Naive B cell (primary cell): ENCODE data around the gene GGTLC3. TPM values are rescaled to one million over a fixed set of nuclear protein-coding genes. Genes with fewer than 3 reads are reported as not detected.
"Not testable (repeated sequence)": the region's sequence is repeated elsewhere in the genome, so short reads cannot be mapped to it uniquely, and the experiment has no call there.

ENCODE experiments used
- ATAC-seq, 2 donors: fragments of 150-1000 bp; cut with Tn5 transposase; 2 replicates each; pipeline ENCODE4 v1.10.0; 2021; ENCODE audit warnings: low read depth in 2 of 2, mild to moderate bottlenecking in 2 of 2, moderate library complexity in 2 of 2
- DNase-seq: peaks from one replicate; pipeline ENCODE4 v3.0.0; 2022
- H3K27ac Mint-ChIP-seq, 6 donors: one replicate each; pipeline ENCODE4 v1.8.0; 2020 to 2022; ENCODE audit warnings: mild to moderate bottlenecking in 6 of 6, mixed read lengths in 6 of 6, moderate library complexity in 5 of 6, inconsistent platforms in 2 of 6
- H3K27me3 Mint-ChIP-seq, 3 donors: one replicate each; pipeline ENCODE4 v1.8.0; 2021 to 2022; ENCODE audit warnings: mixed read lengths in 3 of 3, mild to moderate bottlenecking in 1 of 3
- H3K36me3 Mint-ChIP-seq, 2 donors: one replicate each; pipeline ENCODE4 v1.8.0; 2020 to 2022; ENCODE audit warnings: mixed read lengths in 2 of 2, inconsistent platforms in 1 of 2, mild to moderate bottlenecking in 1 of 2
- H3K4me1 Mint-ChIP-seq, 3 donors: one replicate each; pipeline ENCODE4 v1.8.0; 2020 to 2022; ENCODE audit warnings: mixed read lengths in 3 of 3, inconsistent platforms in 1 of 3, mild to moderate bottlenecking in 1 of 3, moderate library complexity in 1 of 3
- H3K4me3 Mint-ChIP-seq, 8 donors: one replicate each; pipeline ENCODE4 v1.8.0; 2020 to 2022; ENCODE audit warnings: mild to moderate bottlenecking in 8 of 8, mixed read lengths in 8 of 8, moderate library complexity in 8 of 8, inconsistent platforms in 2 of 8
- H3K9me3 Mint-ChIP-seq, 7 donors: one replicate each; pipeline ENCODE4 v1.8.0; 2020 to 2022; ENCODE audit warnings: mixed read lengths in 7 of 7, mild to moderate bottlenecking in 5 of 7, inconsistent platforms in 2 of 7, moderate library complexity in 1 of 7
- polyA plus RNA-seq, 6 donors: library from polyadenylated mRNA; unstranded; fragments of 300-500 nt; fragmentation: Illumina TruSeq; gene quantifications; one replicate each; pipeline ENCODE4 v1.2.3, GENCODE V29; 2021; ENCODE audit warnings: low read depth in 6 of 6

Gene GGTLC3
- polyA plus RNA-seq, result not detected

- H3K4me3 Mint-ChIP-seq, H3K4me1 Mint-ChIP-seq, H3K27me3 Mint-ChIP-seq, H3K36me3 Mint-ChIP-seq, H3K27ac Mint-ChIP-seq, H3K9me3 Mint-ChIP-seq, DNase-seq, ATAC-seq: not testable (repeated sequence)
These were observed at the start of gene GGTLC3 for GRCh38 chr22:18518061-18518460. Gene GGTLC3, minus strand, starts transcription at chr22:18518161. Its CDS starts 264 bp downstream, at chr22:18517897.

- not testable (repeated sequence) for H3K27me3 Mint-ChIP-seq, H3K4me3 Mint-ChIP-seq, H3K27ac Mint-ChIP-seq, ATAC-seq, H3K9me3 Mint-ChIP-seq, H3K36me3 Mint-ChIP-seq, DNase-seq, H3K4me1 Mint-ChIP-seq
These were observed 42.4 kb upstream of the GGTLC3 start for GRCh38 chr22:18560099-18560974.

DNA sequence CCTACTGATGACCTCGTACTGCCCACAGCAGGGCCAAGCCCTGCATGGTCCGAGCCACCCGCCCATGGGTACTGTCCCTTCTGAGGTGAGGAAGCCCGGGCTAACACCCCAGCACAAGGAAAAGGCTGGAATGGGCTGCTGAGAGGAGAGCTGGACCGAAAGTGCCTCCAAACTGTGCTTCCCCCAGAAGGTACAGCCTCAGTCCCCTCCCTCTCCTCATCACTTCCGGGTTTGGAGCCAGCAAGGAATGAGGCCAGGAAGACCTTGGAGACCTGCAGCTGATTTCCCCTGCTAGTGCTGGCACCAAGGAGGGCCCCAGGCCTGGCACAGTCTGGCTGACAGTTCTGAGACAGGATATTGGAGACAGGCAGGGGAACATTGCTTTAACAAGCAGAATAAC lies 41.0 kb upstream of the GGTLC3 start:
- not testable (repeated sequence) for ATAC-seq, H3K27ac Mint-ChIP-seq, H3K9me3 Mint-ChIP-seq

DNA sequence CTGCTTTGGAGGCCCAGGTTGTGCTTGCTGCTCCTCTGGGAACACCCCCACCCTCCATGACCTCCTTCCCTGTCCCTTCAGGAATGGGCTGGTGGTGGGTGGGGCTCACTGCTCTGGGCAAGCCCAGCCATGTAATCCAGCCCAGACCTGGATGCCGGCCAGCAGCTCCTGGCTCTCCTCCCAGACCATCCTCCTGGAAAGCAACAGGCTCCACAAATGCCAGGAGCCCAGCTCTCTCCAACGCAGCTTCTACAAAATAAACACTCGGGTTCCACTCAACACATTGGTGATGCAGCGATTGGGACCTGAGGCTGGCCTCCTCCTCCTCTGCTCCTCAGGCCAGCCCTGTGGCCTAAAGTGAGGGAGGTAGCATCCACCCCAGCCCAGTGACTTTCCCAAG lies 40.6 kb upstream of the GGTLC3 start:
- not testable (repeated sequence) for DNase-seq, H3K27me3 Mint-ChIP-seq, H3K4me1 Mint-ChIP-seq, H3K36me3 Mint-ChIP-seq, ATAC-seq, H3K27ac Mint-ChIP-seq, H3K4me3 Mint-ChIP-seq, H3K9me3 Mint-ChIP-seq

More for the DNA sequence above, 41.0 kb upstream of the GGTLC3 start:
- not testable (repeated sequence) for H3K36me3 Mint-ChIP-seq, H3K4me3 Mint-ChIP-seq, H3K27me3 Mint-ChIP-seq, DNase-seq, H3K4me1 Mint-ChIP-seq

DNA sequence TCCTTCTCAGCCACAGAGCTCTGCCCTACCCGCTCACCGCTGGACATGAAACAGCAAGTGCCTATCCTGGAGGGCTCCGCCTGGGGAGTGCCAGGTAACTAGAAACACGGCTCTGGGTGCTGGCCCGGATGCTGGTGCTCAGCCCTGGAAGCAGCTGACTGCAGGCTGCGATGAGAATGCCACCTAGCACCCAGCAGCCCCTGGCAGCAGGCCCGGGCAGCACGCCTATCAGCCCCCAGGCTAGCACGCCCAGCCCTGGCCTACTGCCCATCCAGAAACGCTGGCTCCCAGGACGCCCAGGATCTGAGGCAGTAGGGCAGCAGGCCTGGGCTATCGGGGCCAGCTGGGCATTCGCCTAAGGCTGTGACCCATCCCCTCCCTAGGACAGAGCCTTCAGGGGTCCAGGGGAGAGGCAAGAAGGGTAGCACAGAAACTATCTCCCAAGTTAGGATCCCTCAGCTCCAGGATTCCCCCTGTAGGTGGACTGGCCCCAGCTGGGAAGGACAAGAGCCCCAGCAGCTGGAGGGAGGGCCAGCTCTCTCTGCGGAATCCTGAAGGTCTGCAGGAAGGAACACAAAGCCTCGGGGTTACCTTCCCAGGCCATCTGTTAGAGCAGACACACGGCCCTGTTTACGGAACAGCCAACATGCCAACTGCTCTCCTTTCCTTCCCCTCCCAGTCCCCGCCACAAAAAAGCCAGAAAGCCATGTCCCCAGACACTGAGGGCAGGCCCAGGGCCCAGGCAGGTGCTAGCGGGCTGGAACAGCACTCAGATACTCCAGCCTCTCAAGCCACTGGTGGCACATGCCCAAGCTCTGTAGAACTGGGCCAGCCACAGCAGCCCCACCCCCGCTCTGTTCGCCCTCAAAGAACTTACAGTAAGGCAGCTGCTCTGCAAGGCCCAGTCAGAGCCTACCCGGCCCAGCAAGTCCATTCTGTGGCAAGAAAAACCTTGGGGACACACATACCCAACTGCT lies 36.6 kb upstream of the GGTLC3 start:
- H3K9me3 Mint-ChIP-seq, H3K27me3 Mint-ChIP-seq, ATAC-seq, H3K4me3 Mint-ChIP-seq, DNase-seq, H3K36me3 Mint-ChIP-seq, H3K4me1 Mint-ChIP-seq, H3K27ac Mint-ChIP-seq: not testable (repeated sequence)

DNA sequence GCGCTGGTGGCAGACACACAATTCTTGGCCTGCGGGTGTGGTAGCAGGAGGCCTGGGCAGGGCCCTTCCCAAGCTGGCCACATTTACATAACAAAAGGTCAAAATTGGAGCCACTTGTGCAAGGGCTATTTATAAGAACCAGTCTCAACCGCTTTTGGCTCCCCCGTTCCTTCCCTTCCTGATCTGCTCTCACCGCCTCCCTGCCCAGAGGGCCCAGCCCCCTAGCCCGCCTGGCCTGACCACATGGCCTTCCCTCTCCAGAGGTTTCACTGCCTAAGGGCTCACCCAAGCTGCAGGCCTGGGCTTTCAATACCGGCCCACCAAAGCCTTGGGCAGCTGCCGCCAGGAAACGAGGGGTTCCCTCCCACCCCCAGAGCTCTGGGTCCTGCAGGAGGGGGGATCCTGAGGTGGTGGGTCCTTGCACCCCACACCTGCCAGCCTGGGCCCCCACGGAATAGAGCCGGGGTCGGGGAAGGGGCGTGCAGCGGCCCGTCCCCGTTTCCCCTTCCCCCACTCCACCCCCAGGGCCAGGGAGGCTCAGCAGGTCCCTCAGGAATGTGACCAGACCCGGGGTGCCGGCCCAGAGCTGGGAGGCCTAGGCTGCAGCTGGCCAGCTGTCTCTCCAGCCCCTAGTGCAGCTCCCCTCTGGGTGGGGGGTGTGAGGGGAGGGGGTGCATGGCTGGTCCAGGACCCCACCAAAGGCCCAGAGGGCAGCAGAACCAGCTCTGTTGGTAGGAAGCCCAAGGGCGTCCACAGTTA lies 35.1 kb upstream of the GGTLC3 start:
- H3K36me3 Mint-ChIP-seq, H3K27ac Mint-ChIP-seq, ATAC-seq, H3K27me3 Mint-ChIP-seq, H3K9me3 Mint-ChIP-seq, H3K4me3 Mint-ChIP-seq, DNase-seq, H3K4me1 Mint-ChIP-seq: not testable (repeated sequence)

DNA sequence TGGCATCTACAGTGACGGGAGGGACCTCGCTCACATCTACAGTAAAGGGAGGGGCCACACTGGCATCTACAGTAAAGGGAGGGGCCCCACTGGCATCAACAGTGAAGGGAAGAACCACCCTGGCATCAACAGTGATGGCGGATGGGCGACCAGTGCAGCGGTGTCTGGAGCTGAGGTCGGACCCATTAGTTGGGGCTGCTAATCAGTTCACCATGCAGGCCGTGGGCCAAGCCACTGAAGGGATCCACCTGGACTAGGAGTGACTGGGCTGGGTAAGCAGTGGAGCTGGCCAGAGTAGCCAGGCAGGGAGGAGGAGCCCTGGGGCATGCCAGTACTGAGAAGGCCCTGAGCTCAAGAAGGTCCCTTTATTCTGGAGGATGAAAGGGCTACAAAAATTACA lies 33.1 kb upstream of the GGTLC3 start:
- not testable (repeated sequence) for H3K4me3 Mint-ChIP-seq, H3K9me3 Mint-ChIP-seq, H3K27ac Mint-ChIP-seq, DNase-seq, H3K36me3 Mint-ChIP-seq, H3K27me3 Mint-ChIP-seq, ATAC-seq, H3K4me1 Mint-ChIP-seq

GRCh38 chr22:18549458-18550179 lies 31.7 kb upstream of the GGTLC3 start:
- not testable (repeated sequence) for H3K36me3 Mint-ChIP-seq, H3K4me3 Mint-ChIP-seq, H3K27ac Mint-ChIP-seq, ATAC-seq, DNase-seq, H3K4me1 Mint-ChIP-seq, H3K27me3 Mint-ChIP-seq, H3K9me3 Mint-ChIP-seq

DNA sequence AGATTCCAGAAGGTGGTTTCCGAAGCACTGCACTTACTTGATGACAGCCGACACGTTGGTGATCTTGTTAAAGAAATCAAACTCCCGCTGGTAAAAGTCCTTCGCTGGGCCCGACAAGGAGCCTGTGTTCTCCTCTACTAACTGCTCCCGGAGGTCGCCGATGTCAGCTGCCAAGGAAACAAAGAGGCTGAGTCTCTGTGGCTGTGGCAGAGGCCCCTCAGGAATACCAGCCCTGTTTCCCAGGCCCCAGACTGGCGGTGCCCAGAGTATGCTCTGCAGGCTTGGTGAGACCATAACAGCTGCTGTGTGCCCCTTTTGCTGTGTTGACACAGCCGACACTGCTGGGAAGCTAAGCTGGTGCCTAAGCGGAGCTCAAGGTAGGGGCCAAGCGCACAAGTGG lies 26.7 kb upstream of the GGTLC3 start:
- H3K27me3 Mint-ChIP-seq, H3K27ac Mint-ChIP-seq, ATAC-seq, H3K4me1 Mint-ChIP-seq, H3K36me3 Mint-ChIP-seq, DNase-seq, H3K4me3 Mint-ChIP-seq, H3K9me3 Mint-ChIP-seq: not testable (repeated sequence)

- not testable (repeated sequence) for H3K4me3 Mint-ChIP-seq, H3K9me3 Mint-ChIP-seq, H3K36me3 Mint-ChIP-seq, H3K27me3 Mint-ChIP-seq, H3K27ac Mint-ChIP-seq, DNase-seq, H3K4me1 Mint-ChIP-seq
- peak in 1 of 2 donors; percentile 55 for ATAC-seq
These were observed 25.4 kb upstream of the GGTLC3 start for GRCh38 chr22:18543400-18543799.

DNA sequence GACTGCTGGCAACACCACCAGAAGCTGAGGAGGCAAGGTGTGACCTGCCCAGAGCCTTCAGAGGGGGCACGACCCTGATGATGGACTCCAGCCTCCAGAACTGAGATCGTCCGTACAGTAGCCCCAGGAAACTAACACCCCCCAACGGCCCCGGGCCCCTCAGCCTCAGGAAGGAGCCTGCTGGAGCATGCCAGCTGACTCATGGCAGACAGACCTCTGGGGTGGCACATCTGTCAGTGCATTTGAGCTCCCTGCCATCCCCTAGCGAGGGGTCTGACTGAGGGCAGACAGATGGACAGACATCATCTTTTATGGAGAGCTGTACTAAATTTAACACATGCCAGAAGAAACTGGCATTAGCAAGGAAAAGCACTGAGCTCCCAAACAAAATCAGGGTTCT lies 22.0 kb upstream of the GGTLC3 start:
- H3K36me3 Mint-ChIP-seq, H3K27ac Mint-ChIP-seq, H3K4me1 Mint-ChIP-seq, H3K4me3 Mint-ChIP-seq, DNase-seq, ATAC-seq, H3K9me3 Mint-ChIP-seq, H3K27me3 Mint-ChIP-seq: not testable (repeated sequence)

- not testable (repeated sequence) for H3K27me3 Mint-ChIP-seq, H3K27ac Mint-ChIP-seq, H3K4me3 Mint-ChIP-seq, ATAC-seq, H3K4me1 Mint-ChIP-seq, H3K9me3 Mint-ChIP-seq, H3K36me3 Mint-ChIP-seq, DNase-seq
These were observed 16.4 kb upstream of the GGTLC3 start for GRCh38 chr22:18534315-18534714.

- not testable (repeated sequence) for H3K9me3 Mint-ChIP-seq
These were observed 15.7 kb upstream of the GGTLC3 start for GRCh38 chr22:18533633-18534032.

More at GRCh38 chr22:18533633-18534032, 15.7 kb upstream of the GGTLC3 start:
- not testable (repeated sequence) for H3K27ac Mint-ChIP-seq, H3K4me1 Mint-ChIP-seq, H3K36me3 Mint-ChIP-seq, ATAC-seq, H3K4me3 Mint-ChIP-seq, H3K27me3 Mint-ChIP-seq, DNase-seq
